Heart left ventricle (tissue), 13 donors: ENCODE results near the gene OPRL1.

Source experiments
- POLR2A ChIP-seq, 2 donors: fragments of 450-650 bp; IDR thresholded peaks; one replicate each; pipeline ENCODE4 v1.6.1; 2017; ENCODE audit warnings: antibody characterized with exemption in 2 of 2, mild to moderate bottlenecking in 2 of 2, moderate library complexity in 2 of 2
- TF ChIP-seq, protein P1 (sequence below), 12 donors: fragments of 200-600 bp; sonication (generic) in 4 of 12; IDR thresholded peaks; one replicate each; pipeline versions ENCODE4 v1.5.0 to v1.8.0; 2018 to 2022; ENCODE audit warnings: antibody characterized with exemption in 12 of 12, mild to moderate bottlenecking in 5 of 12
- donor health status: ischemic (EF 13 %, LVEDD 7.1; RV severe dilation, severe dysfunction).
- donor health status: DM: no; HTN: yes; CAD: no.
- donor health status: DM: no; HTN: no; CAD: no.
- donor health status: ischemic (EF 25% LVEDD 6.9; RV normal size, moderate dysfunction).
- donor health status: ischemic (EF 25% LVEDD 5.7; RV mildly dilated, moderate dysfunction).
- donor health status: ischemic (EF 35%, LVEDD 5.7; RV mildly dilated, moderate dysfunction).
- donor health status: nonischemic (EF 11% LVEDD 7.7; RV severe dilation, severe dysfunction).
- donor health status: DM: yes; HTN: yes; CAD: no.
- donor health status: PGD.
- donor health status: ischemic (EF 29% LVEDD 5.4; RV normal size, mild dysfunction).
- donor health status: nonischemic (EF 23%, LVEDD 6.1; RV moderate dilation, normal function).

DNA sequence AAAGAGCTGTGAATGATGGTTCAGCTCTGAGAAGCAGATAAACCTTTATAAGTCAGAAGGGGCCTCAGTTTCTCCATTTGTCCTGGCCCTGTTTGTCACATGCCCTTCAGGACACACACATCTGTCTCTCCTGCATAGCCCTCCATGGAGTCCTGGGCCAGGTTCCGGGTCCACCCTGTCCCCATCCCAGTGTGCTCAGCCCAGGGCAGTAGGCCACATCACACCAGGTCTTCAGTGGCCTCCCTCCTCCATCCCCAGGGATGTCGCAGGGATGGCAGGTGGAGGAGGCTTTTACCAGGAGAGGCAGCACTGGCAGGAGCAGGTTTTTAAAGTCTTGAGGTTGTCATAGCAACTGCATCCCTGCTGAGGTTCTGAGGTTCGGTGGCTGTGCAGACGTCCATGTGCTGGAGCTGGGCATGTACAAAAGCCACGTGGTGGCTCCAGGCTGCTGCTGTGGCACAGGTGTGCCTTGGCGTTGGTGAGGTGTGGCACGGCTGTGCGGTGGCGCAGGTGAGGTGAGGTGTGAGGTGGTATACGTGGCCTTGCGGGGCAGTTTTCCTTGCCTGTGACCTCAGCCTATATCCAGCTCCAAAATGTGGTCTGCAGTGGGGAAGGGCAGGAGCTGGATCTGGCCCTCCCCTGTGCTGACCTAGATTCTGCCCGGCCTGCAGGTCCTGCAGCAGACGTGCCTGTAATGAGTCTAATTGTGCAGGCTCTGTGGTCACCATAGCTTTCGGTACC, 35.5 kb downstream of the OPRL1 start:
- TF ChIP-seq, protein P1, sequence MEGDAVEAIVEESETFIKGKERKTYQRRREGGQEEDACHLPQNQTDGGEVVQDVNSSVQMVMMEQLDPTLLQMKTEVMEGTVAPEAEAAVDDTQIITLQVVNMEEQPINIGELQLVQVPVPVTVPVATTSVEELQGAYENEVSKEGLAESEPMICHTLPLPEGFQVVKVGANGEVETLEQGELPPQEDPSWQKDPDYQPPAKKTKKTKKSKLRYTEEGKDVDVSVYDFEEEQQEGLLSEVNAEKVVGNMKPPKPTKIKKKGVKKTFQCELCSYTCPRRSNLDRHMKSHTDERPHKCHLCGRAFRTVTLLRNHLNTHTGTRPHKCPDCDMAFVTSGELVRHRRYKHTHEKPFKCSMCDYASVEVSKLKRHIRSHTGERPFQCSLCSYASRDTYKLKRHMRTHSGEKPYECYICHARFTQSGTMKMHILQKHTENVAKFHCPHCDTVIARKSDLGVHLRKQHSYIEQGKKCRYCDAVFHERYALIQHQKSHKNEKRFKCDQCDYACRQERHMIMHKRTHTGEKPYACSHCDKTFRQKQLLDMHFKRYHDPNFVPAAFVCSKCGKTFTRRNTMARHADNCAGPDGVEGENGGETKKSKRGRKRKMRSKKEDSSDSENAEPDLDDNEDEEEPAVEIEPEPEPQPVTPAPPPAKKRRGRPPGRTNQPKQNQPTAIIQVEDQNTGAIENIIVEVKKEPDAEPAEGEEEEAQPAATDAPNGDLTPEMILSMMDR (IDR thresholded peaks at IDR 0.05): no peak
- TF ChIP-seq POLR2A (IDR thresholded peaks at IDR 0.05): no peak
